ENCODE results near the gene TRAPPC3. TPM values are rescaled to one million over a fixed set of nuclear protein-coding genes. Genes with fewer than 3 reads are reported as not detected.
A peak's percentile ranks its signal among the peaks of the same experiment; 100 is the strongest.
"Not testable (repeated sequence)": the region's sequence is repeated elsewhere in the genome, so short reads cannot be mapped to it uniquely, and the experiment has no call there.

TRAPPC3 gene
- 65.0 TPM for total RNA-seq

DNA sequence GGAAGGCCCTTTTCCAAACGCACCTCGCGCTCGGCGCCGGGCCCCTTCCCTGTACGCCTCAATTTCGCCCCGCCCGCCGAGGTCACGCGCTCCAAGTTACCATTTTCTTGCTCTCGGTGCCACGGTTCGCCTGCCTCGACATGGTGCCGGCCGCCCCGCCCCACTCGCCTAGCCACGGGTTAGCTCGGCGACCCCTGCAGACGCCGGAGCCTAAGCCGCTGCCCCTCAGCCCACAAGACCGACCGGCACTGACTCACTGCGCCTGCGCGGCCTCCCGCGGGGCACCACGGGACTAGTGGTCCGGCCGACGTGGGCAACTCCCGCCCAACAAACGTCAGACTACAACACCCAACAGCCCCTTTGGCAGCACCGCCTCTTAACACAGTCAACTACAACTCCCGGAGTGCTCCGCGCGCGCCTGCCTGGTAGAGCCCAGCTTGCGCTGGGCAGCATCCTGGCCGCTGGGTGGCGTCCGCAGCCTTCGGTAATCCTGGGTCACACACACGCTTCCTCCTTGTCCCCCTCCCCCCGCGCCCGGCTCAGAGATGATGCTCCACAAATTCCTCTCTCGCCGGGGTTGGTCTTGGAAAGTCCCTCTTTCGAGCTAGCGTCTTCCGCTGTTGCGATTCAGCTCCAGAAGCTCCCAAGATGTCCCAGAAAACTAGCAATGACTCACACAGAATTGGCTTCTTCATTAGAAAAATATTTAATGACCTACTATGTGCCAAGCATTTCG, at the start of gene TRAPPC3:
Gene TRAPPC3, minus strand, starts transcription at position 250 of the 736 bp plus-strand sequence. Its CDS starts 108 bp downstream, at position 142.
- ATAC-seq: peak; percentile 94

- ATAC-seq: no peak
These were observed 49.4 kb upstream of the TRAPPC3 start for GRCh38 chr1:36198641-36199040.

- not testable (repeated sequence) for ATAC-seq
These were observed 47.5 kb upstream of the TRAPPC3 start for GRCh38 chr1:36196805-36197204.

GRCh38 chr1:36187800-36188593, 38.7 kb upstream of the TRAPPC3 start:
- peak; percentile 94 for ATAC-seq

- no peak for ATAC-seq
These were observed 34.1 kb upstream of the TRAPPC3 start for GRCh38 chr1:36183309-36183856.

DNA sequence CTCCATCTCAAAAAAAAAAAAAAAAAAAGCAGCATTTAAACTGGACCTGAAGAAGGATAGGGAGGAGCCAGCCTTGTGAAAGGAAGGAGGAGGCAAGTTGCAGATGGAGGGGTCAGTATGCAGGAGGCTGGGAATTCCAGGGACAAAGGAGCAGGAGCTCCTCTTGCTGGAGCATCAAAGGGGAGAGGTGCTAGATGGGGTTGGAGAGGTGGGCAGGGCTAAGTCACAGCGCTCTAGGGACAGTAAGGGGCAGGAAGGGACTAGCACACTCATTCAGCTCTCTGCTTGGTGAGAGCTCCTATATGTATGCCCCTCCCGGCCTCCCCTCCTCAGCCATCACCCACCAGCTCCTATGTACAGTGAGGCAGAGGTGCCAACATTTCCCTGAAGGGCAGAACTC, 33.4 kb upstream of the TRAPPC3 start:
- ATAC-seq: peak; percentile 27

GRCh38 chr1:36179220-36179600, 29.9 kb upstream of the TRAPPC3 start:
- ATAC-seq: no peak

DNA sequence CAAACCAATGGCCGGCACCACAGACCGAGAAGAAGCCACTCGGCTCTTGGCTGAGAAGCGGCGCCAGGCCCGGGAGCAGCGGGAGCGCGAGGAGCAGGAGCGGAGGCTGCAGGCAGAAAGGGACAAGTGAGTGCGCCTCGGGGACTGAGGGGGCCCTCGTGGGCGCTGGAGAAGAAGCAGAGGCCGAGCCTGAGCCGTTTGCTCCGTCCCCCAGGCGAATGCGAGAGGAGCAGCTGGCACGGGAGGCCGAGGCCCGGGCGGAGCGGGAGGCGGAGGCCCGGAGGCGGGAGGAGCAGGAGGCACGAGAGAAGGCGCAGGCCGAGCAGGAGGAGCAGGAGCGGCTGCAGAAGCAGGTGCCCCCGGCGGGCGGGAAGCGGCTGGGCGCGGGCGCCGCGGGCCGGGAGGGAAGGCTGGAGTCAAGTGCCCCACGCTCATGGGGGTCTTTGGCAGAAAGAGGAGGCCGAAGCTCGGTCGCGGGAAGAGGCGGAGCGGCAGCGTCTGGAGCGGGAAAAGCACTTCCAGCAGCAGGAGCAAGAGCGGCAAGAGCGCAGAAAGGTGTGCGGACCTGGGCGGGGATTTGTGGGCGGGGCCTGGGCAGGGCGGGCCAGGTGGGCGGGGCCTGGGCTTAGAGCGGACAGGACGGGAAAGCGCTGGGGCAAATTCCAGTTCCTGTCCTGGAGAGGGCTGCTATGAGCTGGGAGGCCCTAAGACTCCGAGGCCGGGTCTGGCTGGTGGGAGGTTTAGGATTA, 29.4 kb upstream of the TRAPPC3 start:
- no peak for ATAC-seq

- ATAC-seq: no peak
These were observed 28.5 kb upstream of the TRAPPC3 start for GRCh38 chr1:36177589-36178431.

GRCh38 chr1:36176106-36176949, 27.0 kb upstream of the TRAPPC3 start:
- ATAC-seq: no peak

DNA sequence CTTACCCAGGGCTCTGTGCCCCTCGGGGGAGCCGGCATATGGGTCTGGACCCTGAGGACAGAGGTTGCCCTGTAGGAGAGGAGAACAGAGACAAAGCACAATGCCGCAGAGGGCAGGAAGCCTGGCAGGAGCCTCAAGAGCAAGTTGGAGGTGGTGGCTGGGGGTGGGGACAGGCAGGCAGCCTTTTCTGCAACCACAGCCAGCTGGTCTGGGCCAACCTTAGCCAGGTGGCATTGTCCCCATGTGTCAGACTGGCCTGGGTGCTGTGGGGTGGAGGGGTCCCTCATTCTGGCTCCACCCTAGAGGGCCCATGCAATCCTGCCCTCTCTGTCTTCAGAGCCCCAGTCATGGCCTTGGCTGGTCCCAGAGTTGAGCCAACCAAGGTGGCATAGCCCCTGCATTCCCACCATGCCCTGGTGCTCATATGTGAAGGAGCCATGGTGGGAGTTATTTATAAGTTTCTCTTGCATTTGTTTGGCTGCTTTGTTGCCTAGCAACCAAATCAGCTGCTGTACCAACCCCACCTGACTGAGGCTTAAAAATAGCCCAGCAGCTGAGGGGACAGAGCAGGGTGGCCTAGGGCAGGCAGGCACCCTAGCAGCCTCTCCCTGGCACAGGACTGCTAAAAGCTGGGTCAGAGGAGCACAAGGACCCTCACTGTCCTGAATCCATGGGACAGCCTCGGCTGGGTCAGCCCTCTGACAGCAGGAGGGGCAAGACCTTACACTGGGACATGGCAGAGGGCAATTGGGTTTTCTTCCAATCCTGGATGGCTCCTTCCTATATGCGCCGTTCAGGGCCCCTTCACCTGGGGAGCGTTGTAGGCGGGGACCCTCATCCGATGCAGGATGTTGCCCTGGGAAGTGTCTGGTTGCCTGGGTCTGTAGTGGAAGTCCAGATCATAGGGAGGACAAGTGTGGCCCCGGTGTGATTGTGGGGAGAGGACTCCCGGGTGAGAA, 26.1 kb upstream of the TRAPPC3 start:
- no peak for ATAC-seq

DNA sequence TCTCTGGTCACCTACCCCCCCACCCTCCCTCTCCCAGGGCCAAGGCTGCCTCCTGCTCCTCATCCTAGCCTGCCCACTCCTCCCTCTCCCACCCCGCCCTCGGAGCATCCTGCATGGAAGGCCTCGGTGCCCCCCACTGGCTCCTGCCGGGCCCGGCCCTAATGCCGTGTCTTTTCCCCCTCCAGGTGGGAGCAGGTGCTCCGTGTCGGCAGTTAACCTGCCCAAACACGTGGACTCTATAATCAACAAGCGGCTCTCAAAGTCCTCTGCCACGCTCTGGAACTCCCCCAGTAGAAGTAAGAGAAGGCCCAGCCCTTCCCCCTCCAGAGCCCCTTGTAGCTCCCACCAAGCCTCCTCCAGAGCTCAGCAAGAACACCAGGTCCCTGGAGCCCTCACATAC, 25.4 kb upstream of the TRAPPC3 start:
- no peak for ATAC-seq

DNA sequence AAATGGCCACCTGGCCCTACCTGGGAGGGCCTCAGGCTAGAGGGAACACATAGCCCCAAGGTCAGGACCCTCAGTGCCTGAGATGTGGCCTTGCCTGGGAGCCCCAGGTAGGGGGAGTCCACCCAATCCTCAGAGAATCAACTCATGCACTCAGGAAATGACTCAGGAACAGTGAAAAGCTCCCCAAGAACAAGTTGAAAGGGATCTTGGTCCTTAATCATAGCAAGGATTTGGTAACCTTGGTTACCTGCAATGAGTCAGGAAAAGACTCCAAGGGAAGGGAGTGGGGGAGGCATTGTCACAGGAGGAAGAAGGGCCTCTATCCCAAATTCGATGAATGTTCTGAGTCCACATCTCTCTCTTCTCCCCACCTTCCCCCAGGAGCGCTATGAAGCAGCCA, 23.7 kb upstream of the TRAPPC3 start:
- peak; percentile 57 for ATAC-seq

DNA sequence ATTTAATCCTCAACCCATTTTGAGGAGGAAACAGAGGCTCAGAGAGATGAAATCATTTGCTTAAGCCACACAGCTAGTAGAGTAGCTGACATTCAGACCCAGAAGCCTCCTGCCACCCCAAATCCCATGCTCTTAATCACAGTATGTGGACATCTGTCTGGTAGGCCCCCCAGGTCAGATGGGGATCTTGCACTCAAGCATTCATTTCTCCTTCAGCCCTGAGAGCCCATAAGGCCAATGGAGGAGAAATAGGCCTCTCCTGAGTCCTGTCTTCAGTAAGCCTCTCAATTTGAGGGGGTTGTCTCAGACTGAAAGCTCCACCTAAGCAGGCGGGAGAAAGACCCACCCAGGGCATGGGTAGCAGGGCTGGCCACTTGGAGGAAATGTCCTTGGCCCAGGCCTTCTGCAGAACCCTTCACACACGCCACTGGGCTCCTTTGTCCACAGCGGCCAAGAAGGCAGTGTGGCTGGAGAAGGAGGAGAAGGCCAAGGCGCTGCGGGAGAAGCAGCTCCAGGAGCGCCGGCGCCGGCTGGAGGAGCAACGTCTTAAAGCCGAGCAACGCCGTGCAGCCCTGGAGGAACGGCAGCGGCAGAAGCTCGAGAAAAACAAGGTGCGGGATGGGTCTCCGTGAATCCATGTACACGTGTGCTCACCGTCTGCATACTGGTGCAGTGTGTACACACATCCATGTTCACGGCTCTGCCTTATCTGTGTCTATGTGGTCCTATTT, 22.9 kb upstream of the TRAPPC3 start:
- ATAC-seq: no peak

- no peak for ATAC-seq
These were observed 21.5 kb upstream of the TRAPPC3 start for GRCh38 chr1:36170643-36171412.

DNA sequence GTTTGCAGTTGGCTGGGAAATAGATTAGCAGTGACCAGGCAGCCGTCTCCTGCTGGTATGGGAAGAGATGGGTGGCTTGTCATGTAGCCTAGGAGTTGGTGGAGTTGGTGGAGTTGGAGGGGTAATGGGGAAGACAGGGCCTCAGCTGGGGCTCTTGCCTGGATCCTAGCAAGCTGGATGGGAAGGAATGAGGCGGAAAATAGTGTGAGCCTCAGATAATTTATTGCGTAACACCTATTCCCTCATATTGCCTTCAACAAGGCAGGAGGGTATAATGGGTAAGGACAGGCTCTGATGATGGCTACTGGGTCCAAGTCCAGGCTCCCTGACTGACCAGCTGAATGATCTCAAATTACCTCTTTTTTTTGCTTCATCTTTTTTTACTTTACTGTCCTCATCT, 19.2 kb upstream of the TRAPPC3 start:
- no peak for ATAC-seq

DNA sequence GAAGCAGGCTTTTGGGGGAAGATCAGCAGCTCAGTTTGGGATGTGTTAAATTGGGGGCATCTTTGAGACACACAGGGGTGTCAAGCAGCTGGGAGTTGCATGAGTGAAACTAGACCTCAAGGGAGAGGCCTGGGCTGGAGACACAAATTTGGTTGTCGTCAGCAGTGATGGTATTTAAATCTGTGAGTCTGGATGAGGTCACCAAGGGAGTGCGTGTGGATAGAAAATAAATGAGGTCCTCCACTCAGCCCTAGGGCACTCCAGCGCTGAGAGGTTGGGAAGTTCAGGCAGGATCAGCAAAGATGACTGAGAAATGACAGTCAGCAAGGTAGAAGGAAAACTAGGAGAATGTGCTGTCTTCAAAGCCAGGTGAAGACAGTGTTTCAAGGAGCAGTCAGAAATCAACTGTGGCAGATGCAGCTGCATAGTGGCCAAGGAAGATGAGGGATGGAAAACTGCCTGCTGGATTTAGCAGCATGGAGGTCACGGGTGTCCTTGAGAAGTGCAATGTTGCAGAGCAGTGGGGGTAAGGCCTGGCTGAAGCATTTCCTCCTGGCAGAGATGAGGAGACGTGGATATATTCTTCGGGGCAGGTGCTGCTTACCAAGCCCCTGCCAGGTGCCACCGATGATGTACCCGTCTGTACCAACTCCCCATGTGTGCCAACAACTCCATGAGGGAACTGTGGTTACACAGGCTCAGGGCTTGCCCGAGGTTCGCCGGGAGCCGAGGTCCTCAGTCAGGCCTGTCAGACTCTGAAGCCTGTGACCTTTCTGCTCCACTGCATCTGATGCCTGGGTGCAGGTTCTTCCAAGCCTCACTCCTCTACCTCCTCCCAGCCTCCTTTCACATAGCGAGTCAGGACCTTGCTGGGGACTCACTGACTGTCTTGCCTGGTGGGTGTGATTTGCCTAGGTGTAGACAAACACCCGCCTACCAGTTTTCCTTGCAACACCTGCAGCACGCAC, 17.9 kb upstream of the TRAPPC3 start:
- peak; percentile 41 for ATAC-seq

Measured in esophagus mucosa (tissue), 1 donor.